ENCODE measurements around the gene PDZD2.
A peak's percentile ranks its signal among the peaks of the same experiment; 100 is the strongest.
"Not testable (repeated sequence)": the region's sequence is repeated elsewhere in the genome, so short reads cannot be mapped to it uniquely, and the experiment has no call there.

The PDZD2 gene

DNA sequence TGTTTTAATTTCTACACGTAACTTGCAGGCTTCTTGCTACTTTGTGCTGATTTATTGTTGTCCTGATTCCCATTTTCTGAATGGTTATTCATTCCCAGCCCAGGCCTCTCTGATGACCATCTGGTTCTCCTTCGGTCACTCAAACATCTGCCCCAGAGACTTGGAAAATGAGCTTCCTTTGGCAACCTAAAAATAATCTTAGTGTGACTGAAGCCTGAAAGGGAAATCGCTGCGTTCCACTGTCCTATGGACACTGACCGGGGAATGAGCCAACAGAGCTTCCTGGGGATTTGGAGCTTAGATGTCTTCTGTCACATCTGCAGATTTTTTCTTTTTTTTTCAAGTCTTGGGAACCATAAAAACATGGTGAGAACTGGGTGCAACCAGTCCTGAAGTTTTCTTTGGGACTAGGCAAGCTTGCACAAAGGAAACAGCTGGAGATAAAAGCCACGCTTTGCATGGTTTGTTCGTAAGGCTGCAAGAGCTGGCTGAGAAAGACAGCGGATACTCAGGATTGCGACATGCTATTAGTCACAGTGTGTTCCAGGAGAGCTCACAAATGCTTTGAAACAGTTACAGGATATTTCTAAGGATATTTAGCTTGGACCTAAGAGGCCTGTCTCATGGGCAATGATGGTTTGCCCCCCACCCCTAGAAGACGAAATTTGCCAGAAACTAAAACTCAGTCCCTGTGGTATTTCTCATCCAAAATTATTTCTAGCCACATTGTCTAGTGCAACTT, 389.0 kb downstream of the PDZD2 start:
- Histone ChIP-seq H3K4me1 (ENCODE audit: control insufficient read depth, insufficient read depth, low read length) (peaks cover 5% of the 10 kb centered on the region), H3K27me3 (ENCODE audit: control insufficient read depth, insufficient read depth, low read length, poor library complexity, severe bottlenecking) (no peaks in the 10 kb centered on the region), H3K4me3 (ENCODE audit: insufficient read depth, low read depth, low read length) (no peak overlapping the region), H3K9me3 (ENCODE audit: control insufficient read depth, low read length) (no peaks in the 10 kb centered on the region), H3K36me3 (ENCODE audit: control insufficient read depth, insufficient read depth, low read length) (no peaks in the 10 kb centered on the region), H3K27ac (ENCODE audit: insufficient read depth, low read depth, low read length, poor library complexity, severe bottlenecking) (peak overlapping the region; percentile 90)
- 39 to 44% methylated on average over 10 of the region's 10 CpGs for WGBS, 2 experiments

DNA sequence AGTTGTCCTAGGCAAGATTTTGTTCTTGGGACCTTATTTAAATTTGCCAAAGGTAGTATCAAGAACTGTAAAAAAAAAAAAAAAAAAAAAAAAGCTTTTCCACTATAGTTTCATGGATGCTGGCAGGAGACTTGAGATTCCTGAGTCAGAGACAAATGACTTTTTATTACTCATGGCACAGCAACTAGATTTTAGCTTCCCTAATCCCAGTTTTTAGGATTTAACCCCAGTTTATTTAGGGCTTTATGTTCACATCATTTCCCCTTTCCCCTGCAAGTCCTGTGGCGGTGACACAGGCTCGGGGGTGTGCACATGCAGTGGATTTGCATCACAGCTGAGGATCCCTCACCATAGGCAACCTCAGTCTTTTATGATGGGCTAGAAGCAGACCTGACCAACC, 390.3 kb downstream of the PDZD2 start:
- no peaks in the 10 kb centered on the region for H3K36me3 ChIP-seq (ENCODE audit: control insufficient read depth, insufficient read depth, low read length)
- H3K4me3 ChIP-seq (ENCODE audit: insufficient read depth, low read depth, low read length), result no peak overlapping the region
- H3K4me1 ChIP-seq (ENCODE audit: control insufficient read depth, insufficient read depth, low read length), result peaks cover 5% of the 10 kb centered on the region
- H3K27me3 ChIP-seq (ENCODE audit: control insufficient read depth, insufficient read depth, low read length, poor library complexity, severe bottlenecking), result no peaks in the 10 kb centered on the region
- H3K27ac ChIP-seq (ENCODE audit: insufficient read depth, low read depth, low read length, poor library complexity, severe bottlenecking), result no peak overlapping the region
- H3K9me3 ChIP-seq (ENCODE audit: control insufficient read depth, low read length), result no peaks in the 10 kb centered on the region
- WGBS, 2 experiments, result 94 to 95% methylated on average over 2 of the region's 2 CpGs

DNA sequence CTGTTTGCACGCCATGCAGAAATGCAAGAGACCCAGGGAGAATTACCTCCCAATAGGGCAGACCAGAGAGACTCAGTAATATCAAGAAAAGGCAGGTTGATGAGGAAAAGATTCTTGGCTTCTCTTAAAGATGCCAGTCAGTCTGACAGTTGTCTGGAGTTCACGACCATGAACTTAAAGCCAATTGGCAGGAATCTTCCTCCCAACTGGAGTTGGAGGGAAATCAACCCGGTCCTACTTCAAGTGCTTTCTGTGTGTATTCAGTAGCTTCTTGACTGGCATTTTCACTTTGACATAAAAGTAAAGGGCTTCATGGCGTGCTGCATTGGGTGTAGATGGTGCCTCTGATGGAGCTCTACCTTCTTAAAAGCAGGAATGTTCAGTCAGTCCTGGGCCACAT, 390.9 kb downstream of the PDZD2 start:
- Histone ChIP-seq H3K9me3 (ENCODE audit: control insufficient read depth, low read length) (no peaks in the 10 kb centered on the region), H3K27ac (ENCODE audit: insufficient read depth, low read depth, low read length, poor library complexity, severe bottlenecking) (no peak overlapping the region), H3K27me3 (ENCODE audit: control insufficient read depth, insufficient read depth, low read length, poor library complexity, severe bottlenecking) (no peaks in the 10 kb centered on the region), H3K4me1 (ENCODE audit: control insufficient read depth, insufficient read depth, low read length) (peaks cover 5% of the 10 kb centered on the region), H3K36me3 (ENCODE audit: control insufficient read depth, insufficient read depth, low read length) (no peaks in the 10 kb centered on the region), H3K4me3 (ENCODE audit: insufficient read depth, low read depth, low read length) (no peak overlapping the region)
- WGBS, 2 experiments, result 95% methylated on average over 4 of the region's 4 CpGs

DNA sequence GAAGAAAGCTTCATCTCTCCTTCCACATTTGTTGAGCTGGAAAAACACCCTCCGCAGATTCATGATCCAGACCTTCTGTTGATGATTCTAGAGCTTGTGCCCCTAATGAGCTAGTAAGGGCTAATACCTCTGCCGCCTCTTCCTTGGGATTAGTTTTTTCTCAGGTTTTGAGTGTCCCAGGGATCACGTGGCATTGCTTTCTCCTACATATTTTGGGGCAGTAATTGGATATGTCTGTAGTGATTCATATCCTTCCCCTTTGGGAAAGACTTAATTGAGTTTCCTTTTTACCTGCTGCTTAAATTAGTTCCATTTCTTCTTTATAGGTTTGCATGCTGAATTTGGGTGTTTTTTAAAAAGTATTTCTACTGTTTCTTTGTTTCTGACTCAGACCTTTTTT, 391.3 kb downstream of the PDZD2 start:
- Histone ChIP-seq H3K27ac (ENCODE audit: insufficient read depth, low read depth, low read length, poor library complexity, severe bottlenecking) (no peak overlapping the region), H3K4me3 (ENCODE audit: insufficient read depth, low read depth, low read length) (no peak overlapping the region), H3K36me3 (ENCODE audit: control insufficient read depth, insufficient read depth, low read length) (no peaks in the 10 kb centered on the region), H3K9me3 (ENCODE audit: control insufficient read depth, low read length) (no peaks in the 10 kb centered on the region), H3K27me3 (ENCODE audit: control insufficient read depth, insufficient read depth, low read length, poor library complexity, severe bottlenecking) (no peaks in the 10 kb centered on the region), H3K4me1 (ENCODE audit: control insufficient read depth, insufficient read depth, low read length) (peaks cover 5% of the 10 kb centered on the region)
- WGBS, 2 experiments, result 95 to 96% methylated on average over 3 of the region's 3 CpGs

DNA sequence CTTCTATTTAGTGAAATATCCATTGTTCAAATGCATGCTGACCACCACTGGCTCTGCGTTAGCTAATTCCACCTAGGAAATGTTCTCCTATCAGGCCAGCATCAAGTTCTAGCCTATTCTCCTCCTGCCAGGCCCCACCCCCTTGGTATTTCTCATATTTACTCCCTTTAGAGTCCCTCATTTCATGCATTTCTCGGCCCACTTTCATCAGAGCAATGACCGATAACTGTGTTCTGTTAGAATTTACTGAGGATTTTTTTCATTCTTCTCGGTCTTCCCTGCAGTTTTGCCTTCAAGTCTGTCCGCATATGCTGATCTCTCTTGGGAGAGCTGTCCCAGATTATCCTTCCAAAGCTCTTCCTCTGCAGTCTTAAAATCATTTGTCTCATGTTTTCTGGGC, 391.8 kb downstream of the PDZD2 start:
- no peaks in the 10 kb centered on the region for H3K9me3 ChIP-seq (ENCODE audit: control insufficient read depth, low read length)
- no peak overlapping the region for H3K27ac ChIP-seq (ENCODE audit: insufficient read depth, low read depth, low read length, poor library complexity, severe bottlenecking)
- 87% methylated on average over 5 of the region's 5 CpGs for WGBS, 2 experiments
- no peaks in the 10 kb centered on the region for H3K27me3 ChIP-seq (ENCODE audit: control insufficient read depth, insufficient read depth, low read length, poor library complexity, severe bottlenecking)
- no peaks in the 10 kb centered on the region for H3K36me3 ChIP-seq (ENCODE audit: control insufficient read depth, insufficient read depth, low read length)
- peaks cover 5% of the 10 kb centered on the region for H3K4me1 ChIP-seq (ENCODE audit: control insufficient read depth, insufficient read depth, low read length)
- H3K4me3 ChIP-seq (ENCODE audit: insufficient read depth, low read depth, low read length), result no peak overlapping the region

DNA sequence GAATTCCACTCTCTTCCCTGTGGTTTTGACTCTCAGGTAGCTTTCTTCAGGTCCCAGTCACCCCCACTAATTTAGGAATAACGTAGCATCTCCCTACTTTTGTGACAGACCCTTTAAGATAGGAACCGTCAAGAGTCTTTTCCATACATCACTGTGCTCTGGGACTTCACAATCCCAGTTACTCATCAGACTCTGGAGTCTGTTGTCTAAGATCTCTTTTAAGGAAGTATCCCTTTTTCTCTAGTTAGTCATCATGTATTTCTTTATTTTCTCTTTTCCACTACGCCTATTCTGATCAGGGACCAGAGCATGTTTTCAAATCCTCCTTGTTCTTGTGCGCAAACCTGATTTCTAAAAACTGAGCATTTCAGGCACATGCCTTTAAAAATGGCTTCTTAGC, 392.2 kb downstream of the PDZD2 start:
- WGBS, 2 experiments, result 90 to 91% methylated on average over 4 of the region's 4 CpGs
- Histone ChIP-seq H3K27ac (ENCODE audit: insufficient read depth, low read depth, low read length, poor library complexity, severe bottlenecking) (no peak overlapping the region), H3K4me1 (ENCODE audit: control insufficient read depth, insufficient read depth, low read length) (peaks cover 5% of the 10 kb centered on the region), H3K36me3 (ENCODE audit: control insufficient read depth, insufficient read depth, low read length) (no peaks in the 10 kb centered on the region), H3K27me3 (ENCODE audit: control insufficient read depth, insufficient read depth, low read length, poor library complexity, severe bottlenecking) (no peaks in the 10 kb centered on the region), H3K9me3 (ENCODE audit: control insufficient read depth, low read length) (no peaks in the 10 kb centered on the region), H3K4me3 (ENCODE audit: insufficient read depth, low read depth, low read length) (no peak overlapping the region)

DNA sequence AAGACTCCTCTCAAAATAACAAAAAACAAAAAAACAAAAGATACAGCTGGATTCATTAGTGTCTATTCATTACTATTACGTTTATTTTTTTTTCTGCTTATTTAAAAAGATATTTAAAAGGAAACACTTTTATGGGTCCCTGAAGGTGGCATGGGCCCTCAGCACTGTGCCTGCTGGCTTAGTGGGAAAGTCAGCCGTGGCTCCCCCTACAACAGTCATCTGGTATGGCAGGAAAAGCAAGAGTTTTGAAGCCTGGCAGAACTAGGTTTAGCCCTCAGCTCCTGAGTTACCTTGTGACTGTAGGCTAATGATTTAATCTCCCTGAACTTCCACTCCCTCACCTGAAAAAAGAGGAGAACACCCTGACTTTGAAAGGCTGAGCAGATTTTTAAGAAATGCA, 399.6 kb downstream of the PDZD2 start:
- no peak overlapping the region for H3K4me3 ChIP-seq (ENCODE audit: insufficient read depth, low read depth, low read length)
- 92 to 93% methylated on average over 1 to 2 of the region's 2 CpGs for WGBS, 2 experiments
- H3K27ac ChIP-seq (ENCODE audit: insufficient read depth, low read depth, low read length, poor library complexity, severe bottlenecking), result no peak overlapping the region
- no peaks in the 10 kb centered on the region for H3K27me3 ChIP-seq (ENCODE audit: control insufficient read depth, insufficient read depth, low read length, poor library complexity, severe bottlenecking)
- no peaks in the 10 kb centered on the region for H3K36me3 ChIP-seq (ENCODE audit: control insufficient read depth, insufficient read depth, low read length)
- no peaks in the 10 kb centered on the region for H3K9me3 ChIP-seq (ENCODE audit: control insufficient read depth, low read length)
- H3K4me1 ChIP-seq (ENCODE audit: control insufficient read depth, insufficient read depth, low read length), result no peaks in the 10 kb centered on the region

DNA sequence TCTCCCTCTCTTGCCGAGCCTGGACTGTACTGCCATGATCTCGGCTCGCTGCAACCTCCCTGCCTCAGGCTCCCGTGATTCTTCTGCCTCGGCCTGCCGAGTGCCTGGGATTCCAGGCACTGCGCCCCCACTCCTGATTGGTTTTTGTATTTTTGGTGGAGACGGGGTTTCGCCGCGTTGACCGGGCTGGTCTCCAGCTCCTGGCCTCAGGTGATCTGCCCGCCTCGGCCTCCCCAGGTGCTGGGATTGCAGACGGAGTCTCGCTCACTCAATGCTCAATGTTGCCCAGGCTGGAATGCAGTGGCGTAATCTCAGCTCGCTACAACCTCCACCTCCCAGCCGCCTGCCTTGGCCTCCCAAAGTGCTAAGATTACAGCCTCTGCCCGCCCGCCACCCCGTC, 400.2 kb downstream of the PDZD2 start:
- not testable (repeated sequence) for H3K27me3 ChIP-seq (ENCODE audit: control insufficient read depth, insufficient read depth, low read length, poor library complexity, severe bottlenecking); H3K4me3 ChIP-seq (ENCODE audit: insufficient read depth, low read depth, low read length); H3K36me3 ChIP-seq (ENCODE audit: control insufficient read depth, insufficient read depth, low read length); H3K4me1 ChIP-seq (ENCODE audit: control insufficient read depth, insufficient read depth, low read length); H3K9me3 ChIP-seq (ENCODE audit: control insufficient read depth, low read length); H3K27ac ChIP-seq (ENCODE audit: insufficient read depth, low read depth, low read length, poor library complexity, severe bottlenecking)
- WGBS, 2 experiments, result 91 to 95% methylated on average over 22 of the region's 22 CpGs

DNA sequence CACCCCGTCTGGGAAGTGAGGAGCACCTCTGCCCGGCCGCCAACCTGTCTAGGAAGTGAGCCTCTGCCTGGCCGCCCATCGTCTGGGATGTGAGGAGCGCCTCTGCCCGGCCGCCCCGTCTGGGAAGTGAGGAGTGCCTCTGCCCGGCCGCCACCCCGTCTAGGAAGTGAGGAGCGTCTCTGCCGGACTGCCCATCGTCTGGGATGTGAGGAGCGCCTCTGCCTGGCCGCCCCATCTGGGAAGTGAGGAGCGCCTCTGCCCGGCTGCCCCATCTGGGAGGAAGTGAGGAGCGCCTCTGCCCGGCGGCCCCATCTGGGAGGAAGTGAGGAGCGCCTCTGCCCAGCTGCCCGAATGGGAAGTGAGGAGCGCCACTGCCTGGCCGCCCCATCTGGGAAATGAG, 400.7 kb downstream of the PDZD2 start:
- H3K9me3 ChIP-seq (ENCODE audit: control insufficient read depth, low read length); H3K4me1 ChIP-seq (ENCODE audit: control insufficient read depth, insufficient read depth, low read length); H3K27ac ChIP-seq (ENCODE audit: insufficient read depth, low read depth, low read length, poor library complexity, severe bottlenecking); H3K27me3 ChIP-seq (ENCODE audit: control insufficient read depth, insufficient read depth, low read length, poor library complexity, severe bottlenecking); H3K36me3 ChIP-seq (ENCODE audit: control insufficient read depth, insufficient read depth, low read length); H3K4me3 ChIP-seq (ENCODE audit: insufficient read depth, low read depth, low read length): not testable (repeated sequence)
- 93% methylated on average over 26 of the region's 26 CpGs for WGBS, 2 experiments

DNA sequence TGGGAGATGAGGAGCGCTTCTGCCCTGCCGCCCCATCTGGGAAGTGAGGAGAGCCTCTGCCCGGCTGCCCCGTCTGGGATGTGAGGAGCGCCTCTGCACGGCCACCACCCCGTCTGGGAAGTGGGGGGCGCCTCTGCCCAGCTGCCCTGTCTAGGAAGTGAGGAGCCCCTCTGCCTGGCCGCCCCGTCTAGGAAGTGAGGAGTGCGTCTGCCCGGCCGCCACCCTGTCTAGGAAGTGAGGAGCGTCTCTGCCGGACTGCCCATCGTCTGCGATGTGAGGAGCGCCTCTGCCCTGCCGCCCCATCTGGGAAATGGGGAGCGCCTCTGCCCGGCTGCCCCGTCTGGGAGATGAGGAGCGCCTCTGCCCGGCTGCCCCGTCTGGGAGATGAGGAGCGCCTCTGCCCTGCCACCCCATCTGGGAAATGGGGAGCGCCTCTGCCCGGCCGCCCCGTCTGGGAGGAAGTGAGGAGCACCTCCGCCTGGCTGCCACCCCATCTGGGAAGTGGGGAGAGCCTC, 401.3 kb downstream of the PDZD2 start:
- not testable (repeated sequence) for H3K4me1 ChIP-seq (ENCODE audit: control insufficient read depth, insufficient read depth, low read length)
- 95 to 96% methylated on average over 31 of the region's 31 CpGs for WGBS, 2 experiments

More for the DNA sequence above, 401.3 kb downstream of the PDZD2 start:
- H3K9me3 ChIP-seq (ENCODE audit: control insufficient read depth, low read length); H3K36me3 ChIP-seq (ENCODE audit: control insufficient read depth, insufficient read depth, low read length); H3K4me3 ChIP-seq (ENCODE audit: insufficient read depth, low read depth, low read length); H3K27ac ChIP-seq (ENCODE audit: insufficient read depth, low read depth, low read length, poor library complexity, severe bottlenecking); H3K27me3 ChIP-seq (ENCODE audit: control insufficient read depth, insufficient read depth, low read length, poor library complexity, severe bottlenecking): not testable (repeated sequence)
